NCI-H748 treated with DMSO at 0.1 percent for 48 hours (cell line): Measurements from ENCODE around the gene FPGS.
A peak's percentile ranks its signal among the peaks of the same experiment; 100 is the strongest.
"Not testable (repeated sequence)": the region's sequence is repeated elsewhere in the genome, so short reads cannot be mapped to it uniquely, and the experiment has no call there.

Experiments
- DNase-seq: peaks from one replicate; lab custom pipeline; 2025; lab: John Stamatoyannopoulos, UW

Gene FPGS

DNA sequence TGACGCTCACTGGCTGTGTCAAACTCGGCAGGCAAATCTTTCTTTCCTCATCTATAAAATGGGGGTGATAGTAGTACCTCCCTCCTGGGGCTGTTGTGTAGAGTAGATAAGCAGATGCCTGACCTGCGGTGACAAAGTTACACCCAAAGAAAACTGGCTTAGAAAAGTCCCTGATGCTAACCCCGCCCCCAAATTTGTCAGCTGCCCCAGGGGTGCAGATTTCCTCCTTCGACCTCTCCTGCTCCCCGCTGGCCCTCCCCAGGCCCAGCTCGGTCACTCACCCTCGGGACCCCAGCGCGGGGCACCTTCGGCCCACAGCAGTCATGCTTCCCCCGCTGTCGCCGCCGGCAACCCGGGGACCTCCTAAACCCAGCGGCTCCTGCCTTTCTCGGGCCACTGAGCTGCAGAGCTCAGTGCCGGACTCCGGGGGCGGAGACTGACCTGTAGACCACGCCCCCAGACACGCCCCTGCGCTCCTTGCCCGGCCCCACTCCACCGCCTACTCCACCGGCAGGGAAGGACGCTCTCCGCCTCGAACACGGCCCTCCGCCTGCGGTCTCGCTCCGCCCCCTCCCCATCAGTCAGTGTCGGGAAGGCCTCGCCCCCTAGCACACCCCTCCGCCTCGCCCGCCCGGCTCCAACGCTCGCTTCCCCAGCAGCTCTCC is 31.6 kb upstream of the FPGS start:
- peak; percentile 96 for DNase-seq

DNA sequence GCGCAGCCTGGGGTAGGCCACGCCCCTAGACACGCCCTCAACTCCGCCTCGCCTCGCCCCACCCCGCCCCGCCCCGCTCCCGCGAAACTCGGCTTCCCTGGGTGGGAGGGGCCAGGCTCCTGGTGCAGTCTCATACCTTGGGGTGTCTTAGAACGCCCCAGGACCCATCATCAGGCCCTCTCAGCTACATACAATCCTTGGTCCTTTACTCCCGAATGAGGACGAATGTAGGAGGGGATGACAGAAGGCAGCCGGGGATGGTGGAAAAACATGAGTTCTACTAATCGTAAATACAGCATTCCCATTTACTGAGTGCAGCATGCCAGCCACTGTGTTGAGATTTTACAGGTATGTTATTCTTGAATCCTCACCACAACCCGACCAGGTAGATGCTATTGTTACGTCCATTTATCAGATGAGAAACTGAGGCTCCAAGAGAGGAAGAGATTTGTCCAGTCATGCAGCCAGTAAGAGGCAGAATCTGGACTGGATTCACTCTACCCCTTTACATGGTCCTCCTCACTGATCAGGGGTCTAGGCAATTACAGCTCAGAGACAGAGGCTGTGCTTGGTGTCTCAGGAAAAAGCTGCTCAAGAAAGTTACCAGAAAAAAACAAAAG is 31.0 kb upstream of the FPGS start:
- DNase-seq: no peak

DNA sequence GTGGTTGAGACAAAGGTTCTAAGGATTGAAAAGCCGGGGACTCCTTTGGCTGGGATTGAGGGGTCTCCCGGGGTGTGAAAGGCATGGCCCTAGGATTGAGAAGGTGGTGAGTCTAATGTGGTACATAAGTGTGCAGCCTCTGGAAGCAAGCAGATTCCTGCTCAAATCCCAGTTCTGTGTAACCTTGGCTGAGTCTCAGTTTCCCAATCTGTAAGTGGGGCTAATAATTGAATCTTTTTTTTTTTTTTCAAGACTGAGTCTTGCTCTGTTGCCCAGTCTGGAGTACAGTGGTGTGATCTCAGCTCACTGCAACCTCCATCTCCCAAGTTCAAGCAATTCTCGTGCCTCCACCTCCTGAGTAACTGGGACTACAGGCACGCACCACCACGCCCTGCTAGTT is 30.1 kb upstream of the FPGS start:
- no peak for DNase-seq

DNA sequence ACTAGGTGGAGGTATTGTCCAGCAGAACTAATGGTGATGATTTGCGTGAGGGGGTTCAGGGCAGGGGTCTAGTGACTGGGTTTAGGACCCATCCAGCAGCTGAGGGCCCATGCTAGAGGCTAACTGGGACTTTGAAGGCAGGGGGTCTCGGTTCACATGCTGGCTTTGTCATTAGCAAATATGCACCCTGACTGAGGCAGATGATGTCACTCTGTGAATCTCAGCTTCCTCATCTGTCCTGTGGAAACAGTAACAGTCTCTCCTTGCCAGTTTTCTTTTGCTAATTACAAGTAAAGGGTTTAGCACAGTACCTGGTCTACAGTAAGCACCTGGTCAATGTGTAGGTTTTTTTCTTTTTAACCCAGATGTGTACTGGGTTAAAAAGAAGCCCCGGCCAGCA is 29.4 kb upstream of the FPGS start:
- no peak for DNase-seq

DNA sequence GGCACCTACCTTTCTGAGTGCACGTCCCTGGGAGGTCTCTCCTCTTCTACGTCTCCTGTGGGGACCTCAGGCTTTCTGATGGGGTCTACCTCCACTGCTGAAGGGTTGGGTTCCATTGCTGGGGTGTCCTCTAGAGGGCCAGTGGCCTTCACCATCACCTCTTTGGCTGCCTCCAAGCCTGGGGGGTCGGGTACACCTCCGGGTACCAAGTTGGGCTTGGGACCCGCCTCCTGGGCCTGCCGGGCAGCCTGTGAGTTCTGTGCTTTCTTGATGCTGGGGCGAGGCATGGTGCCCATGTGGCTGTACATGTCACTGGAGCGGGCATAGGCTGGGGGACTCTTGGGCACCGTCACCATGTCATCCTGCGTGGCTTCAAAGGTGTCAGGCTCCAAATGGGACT is 28.7 kb upstream of the FPGS start:
- no peak for DNase-seq

DNA sequence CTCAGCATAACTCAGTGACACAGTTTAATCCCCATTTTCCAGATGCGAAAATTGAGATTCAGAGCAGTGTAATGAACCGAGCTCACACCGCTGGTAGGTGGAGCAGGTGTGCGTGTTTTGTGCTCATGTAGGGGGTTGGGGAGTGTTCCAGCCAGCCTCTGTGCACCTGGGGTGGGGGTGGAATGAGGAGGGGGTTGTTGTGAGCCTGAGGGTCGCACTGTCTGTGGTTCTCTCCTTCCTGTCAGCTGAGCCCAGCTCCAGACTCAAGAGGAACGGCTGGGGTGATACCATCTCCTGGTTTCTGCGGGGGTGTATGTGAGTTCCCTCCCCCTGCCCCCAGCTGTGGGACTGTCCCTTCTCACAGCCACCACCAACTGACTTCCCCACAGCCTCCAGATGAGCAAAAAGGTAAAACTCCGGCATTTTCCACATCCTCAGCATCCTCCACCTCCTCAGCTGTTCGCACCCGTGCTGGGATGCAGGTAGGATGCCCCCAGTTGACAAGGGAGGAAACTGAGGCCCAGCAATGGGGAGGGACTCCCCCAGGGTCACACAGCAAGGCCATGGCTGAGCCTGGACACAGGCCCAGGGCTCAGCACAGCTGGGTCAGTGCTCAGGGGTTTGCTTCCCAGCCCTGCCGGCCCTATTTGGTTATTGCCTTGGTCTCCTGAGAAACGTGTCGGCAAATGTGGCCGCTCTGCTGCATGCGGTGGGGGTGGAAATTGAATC is 26.3 kb upstream of the FPGS start:
- DNase-seq: no peak

DNA sequence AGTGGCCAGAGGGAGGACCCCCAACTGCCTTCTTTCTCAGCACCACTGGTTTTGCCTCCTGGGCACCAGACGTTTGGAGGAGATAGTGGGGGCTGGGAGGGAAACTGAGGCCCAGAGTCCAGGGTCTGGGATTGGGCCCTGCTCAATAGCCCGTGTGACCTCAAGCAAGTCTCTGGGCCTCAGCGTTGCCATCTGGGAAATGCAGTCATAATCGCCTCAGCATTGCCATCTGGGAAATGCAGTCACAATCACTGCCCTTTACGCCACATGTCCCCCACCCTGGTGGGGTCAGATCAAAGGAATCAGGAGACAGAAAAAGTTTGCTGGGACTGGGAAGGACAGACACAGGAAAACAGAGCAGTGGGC is 25.8 kb upstream of the FPGS start:
- DNase-seq: no peak

DNA sequence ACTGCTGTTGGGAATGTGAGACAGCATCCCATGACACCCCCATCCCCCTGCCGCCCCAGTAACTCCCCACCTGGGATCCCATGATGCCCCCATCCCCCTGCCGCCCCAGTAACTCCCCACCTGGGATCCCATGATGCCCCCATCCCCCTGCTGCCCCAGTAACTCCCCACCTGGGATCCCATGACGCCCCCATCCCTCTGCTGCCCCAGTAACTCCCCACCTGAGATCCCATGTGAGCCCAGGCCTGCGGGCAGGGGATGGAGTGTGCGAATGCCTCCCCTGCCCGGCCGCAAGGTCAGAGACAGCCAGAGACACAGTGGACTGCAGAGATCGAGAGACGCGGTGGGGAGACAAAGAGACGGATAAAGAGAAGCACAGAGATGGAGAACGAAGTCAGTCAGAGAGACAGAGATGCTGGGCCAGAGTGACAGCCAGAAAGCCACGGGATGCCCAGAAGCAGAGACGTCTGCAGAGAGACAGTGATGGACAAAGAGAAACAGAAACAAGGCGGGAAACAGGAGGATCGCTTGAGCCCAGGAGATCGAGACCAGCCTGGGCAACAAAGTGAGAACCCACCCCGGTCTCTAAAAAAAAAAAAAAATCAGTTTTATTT is 25.2 kb upstream of the FPGS start:
- DNase-seq: no peak

DNA sequence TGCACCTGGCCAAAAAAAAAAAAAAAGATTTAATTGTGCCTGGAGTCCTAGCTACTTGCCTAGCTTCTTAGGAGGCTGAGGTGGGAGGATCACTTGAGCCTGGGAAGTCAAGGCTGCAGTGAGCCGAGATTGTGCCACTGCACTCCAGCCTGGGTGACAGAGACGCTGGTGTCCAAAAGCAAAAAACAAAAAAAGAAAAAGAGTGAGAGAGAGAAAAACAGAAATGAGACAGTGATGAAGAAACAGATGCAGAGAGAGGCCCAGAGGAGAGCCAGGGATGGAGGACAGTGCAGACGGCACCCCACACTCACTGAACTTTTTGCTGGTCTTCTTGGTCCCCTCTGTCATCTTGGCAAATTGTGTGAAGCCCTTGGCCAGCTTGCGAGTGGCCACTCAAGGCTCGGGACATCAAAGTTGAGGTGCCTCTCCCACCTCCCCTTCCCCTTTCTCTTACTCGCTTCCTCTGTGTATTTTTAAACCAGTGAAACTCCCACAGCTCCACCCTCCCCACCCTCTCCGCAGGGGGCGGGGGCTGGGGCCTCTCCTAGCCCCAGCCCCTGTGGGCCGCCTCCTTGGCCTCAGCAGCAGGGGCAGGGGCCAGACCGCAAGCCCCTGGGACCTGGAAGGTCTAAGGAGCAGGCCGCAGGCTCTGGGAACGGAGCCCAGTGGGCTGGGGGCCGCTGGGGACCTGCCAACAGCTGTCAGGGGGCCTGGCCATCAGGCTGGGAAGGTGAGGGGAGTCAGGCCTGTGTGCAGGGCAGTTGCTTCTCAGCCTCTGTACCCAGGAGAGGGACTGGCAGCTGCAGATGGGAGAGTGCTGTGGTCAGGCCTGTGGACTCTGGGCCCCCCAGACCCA is 24.2 kb upstream of the FPGS start, which contains the start of gene SH2D3C:
Gene SH2D3C, minus strand, starts transcription at position 387 of the 856 bp plus-strand sequence. Its CDS starts 39 bp downstream, at position 348.
- no peak for DNase-seq

DNA sequence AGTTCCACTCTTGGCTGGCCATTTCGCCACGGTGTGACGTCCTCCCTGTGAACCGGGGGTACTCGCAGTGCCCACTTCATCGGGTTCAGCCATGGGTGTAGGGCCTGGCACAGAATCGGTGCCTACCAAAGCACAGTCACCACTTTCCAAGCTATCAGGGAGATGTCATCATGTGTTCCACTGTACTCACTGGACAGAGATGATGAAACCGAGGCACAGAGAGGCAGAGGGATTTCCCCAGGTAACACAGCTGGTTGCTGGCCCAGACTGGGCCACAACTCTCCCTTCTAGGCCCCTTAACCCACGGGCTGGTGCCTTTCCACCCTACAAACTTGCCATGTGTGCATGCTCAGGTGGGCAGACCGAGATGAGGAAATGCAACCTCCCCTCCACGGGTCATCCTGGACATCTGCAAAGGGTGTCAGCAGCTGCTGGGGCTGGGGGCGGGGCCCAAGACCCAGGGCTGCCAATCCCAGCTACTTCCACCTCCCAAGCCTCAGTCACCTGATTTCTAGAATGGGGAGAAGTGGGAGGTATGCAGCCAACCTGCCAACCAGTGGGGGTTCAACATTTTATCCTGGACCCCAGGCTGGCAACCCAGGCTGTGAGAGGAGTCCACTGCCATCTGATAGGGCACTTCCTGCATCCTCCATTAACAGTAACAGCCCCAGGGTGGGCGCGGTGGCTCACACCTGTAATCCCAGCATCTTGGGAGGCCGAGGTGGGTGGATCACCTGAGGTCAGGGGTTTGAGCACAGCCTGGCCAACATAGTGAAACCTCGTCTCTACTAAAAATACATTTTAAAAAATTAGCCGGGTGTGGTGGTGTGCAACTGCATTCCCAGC is 23.3 kb upstream of the FPGS start:
- no peak for DNase-seq

DNA sequence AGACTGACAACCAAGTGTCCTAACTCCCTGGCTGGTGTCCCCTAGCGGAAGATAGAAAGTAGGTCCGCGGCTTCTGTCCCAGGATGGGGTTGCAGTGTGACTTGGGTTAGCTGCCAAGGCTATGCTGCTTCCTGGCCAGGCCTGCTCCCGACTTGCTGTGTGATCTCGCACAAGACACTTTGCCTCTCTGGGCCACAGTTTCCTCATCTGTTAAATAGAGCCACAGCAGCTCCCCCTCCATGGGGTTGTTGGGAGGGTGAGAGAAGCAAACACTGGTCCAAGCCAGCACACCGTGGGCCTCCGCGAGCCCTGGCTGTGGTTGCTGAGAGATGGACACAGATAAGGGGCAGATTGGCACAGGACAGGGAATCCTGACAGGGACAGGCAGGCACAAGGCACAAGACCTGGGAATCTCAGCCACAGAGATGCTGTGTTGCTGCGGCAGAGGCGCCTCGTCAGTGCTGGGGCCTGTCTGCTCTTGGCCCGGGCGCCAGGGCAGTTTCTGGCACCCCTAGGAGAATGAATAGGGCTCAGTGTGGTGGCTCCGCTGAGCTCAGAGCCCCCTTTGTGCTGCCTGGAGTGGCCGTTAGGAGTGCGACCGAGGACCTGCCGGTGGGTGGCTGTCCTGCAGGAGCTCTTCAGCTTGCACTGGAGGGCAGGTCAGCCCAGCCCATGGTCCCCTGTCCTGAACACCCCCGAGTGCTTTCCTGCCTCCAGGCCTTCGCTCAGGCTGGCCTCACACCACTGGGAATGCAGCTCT is 22.4 kb upstream of the FPGS start:
- DNase-seq: no peak

DNA sequence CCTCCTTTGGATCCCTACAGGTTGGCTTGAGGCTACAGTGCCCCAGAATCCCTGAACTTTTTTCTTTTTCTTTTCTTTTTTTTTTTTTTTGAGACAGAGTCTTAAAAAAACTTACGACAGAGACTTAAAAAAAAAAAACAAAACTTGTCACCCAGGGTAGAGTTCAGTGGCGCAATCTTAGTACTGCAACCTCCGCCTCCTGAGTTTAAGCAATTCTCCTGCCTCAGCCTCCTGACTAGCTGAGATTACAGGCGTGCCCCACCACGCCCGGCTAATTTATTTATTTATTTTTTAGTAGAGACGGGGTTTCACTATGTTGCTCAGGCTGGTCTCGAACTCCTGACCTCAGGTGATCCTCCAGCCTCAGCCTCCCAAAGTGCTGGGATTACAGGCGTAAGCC is 21.8 kb upstream of the FPGS start:
- DNase-seq: not testable (repeated sequence)

DNA sequence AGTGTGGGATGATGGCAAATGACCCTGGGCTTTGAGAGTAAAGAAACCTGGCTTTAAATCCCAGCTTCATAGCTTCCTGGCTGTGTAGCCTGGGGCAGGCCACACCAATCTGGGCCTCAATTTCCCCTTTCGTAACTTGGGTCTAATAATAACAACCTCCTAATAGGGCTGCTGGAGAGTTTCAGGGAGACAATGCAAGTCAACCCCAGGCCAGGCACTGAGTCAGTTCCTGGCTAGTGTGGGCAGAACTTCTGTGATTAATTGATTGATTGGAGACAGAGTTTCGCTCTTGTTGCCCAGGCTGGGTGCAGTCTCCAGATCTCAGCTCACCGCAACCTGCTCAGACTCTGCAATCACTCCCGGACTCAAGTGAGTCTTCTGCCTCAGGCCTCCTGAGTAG is 20.9 kb upstream of the FPGS start:
- no peak for DNase-seq

DNA sequence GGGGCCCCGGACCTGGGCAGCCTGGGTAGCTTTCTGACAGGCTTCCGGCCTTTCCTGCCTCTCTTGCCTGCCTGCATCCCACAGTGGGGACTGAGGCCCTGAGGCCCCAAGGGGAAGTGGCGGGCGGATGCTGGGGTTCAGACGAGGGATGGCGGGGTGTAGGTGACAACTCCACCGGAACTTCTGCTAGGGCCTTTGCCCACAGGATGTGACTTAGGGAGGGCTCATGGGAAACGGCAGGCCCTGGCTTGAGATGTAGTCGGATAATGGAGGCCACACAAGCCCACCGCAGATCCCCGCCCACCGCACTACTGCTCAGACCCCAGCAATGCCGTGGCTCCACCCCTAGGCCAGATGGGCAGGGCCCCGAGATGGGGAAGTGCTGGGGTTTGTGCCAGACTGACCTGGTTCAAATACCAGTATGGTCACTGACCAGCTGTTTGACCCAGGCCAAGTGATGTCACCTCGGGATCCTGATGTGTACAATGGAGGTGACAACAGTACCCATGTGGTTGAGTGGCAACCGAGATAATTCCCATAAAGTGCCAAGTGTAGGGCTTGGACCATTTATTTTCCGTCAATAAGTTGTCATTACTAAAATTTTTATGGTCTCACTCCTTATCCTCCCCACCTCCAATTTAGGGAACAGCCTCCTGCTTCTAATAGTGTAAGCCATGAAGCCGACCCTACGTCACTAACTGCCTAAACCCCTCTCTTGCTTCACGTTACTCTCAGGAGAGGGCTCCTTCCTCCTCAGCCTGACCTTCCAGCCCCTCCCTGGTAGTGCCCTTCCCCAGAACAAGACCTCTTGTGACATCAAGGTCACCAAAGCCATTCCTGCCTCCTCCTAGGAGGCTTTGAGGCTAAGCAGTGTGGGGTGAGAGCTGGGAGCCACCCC is 19.3 kb upstream of the FPGS start:
- no peak for DNase-seq

DNA sequence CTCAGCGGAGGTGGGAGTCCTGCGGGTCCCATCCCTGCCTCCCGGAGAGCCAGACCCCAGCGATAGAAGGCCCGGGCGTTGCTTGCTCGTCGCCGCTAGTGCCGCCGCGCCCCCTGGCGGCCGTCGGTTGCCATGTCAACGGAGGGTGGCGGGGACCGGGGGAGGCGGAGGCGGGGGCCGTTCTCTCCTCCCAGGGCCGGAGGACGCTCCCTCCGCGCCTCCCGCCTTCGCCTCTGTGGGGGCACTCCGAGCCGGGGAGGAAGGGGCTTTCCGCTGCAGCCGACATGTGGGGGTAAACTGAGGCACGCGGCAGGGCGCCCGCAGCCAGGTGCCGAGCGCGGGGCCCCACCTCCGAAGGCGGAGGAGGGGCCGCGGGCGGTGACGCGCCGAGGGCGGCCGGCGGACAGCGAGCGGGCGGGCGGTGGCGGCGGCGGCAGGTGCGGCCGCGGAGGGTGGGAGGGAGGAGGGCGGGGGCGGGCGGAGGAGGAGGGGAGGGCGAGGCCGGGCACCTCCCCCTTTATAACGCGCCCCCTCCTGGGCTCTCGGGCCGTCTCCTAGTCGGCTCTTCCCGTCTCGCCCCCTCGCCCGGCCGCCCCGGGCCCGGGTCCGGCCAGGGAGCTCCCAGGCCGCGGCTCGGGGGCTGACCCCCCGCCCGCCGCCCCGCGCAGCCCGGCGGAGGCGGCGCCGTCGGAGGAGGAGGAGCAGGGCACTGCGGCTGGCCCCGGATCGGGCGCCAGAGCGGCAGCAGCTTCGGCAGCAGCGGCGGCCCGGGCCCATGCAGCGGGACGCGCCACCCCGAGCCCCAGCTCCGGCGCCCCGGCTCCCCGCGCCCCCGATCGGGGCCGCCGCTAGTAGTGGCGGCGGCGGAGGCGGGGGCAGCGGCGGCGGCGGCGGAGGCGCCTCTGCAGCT is 17.4 kb upstream of the FPGS start:
- peak; percentile 72 for DNase-seq

DNA sequence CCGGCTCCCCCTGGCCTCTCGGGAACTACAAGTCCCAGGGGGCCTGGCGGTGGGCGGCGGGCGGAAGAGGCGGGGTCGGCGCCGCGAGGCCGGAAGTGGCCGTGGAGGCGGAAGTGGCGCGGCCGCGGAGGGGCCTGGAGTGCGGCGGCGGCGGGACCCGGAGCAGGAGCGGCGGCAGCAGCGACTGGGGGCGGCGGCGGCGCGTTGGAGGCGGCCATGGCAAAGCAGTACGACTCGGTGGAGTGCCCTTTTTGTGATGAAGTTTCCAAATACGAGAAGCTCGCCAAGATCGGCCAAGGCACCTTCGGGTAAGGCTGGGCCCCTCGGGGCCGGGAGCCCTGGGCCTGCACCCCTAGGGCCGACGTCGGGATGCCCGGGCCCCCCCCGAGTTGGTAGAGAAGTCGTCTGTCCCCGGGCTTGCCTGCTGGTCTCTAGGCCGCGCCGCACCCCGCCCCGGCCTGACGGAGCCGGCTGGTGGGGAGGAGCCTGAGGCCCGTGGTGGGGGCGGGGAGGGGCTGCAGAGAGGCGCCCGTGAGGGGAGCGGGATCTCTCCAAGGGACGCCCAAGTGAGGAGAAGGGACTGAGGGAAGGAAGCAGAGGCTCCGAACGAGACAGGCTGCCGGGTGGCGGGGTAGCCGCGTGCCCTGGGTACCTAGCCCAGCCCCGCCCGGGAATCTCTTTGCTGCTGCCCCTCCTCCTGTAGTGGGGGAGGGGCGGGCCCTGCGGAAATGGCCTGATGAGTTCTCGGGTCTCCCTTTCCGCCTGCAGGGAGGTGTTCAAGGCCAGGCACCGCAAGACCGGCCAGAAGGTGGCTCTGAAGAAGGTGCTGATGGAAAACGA is 16.5 kb upstream of the FPGS start, which contains the start of gene CDK9:
Gene CDK9, plus strand, starts transcription at position 102 of the 840 bp plus-strand sequence. Its CDS starts 115 bp downstream, at position 217.
- peak; percentile 76 for DNase-seq

DNA sequence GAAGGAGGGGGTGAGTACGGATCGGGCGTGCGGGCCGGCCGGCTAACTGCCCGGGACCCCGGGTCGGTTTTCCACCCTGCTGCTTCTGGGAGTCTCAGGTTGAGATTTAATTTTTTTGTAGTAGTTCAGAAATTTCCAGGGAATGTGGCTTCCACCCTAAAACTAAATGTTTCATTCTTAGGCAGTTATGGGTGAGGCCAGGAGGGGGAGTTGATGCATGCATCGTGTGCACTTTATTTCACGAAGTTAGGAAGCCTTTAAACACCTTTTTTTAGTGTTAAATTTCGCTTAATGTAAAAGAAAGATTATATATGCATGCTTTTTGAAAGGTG is 15.9 kb upstream of the FPGS start:
- no peak for DNase-seq
